HCT116 (cell line): Measurements from ENCODE around the gene IRX2. TPM values are rescaled to one million over a fixed set of nuclear protein-coding genes. Genes with fewer than 3 reads are reported as not detected.

Experiments
- ATAC-seq: fragments of 200-7000 bp; cut with Tn5 transposase; 2 replicates; pipeline ENCODE4 v1.9.1; 2020; ENCODE audit warnings: mild to moderate bottlenecking, moderate library complexity
- BruUV-seq: library from RNA; stranded (reverse); fragments of 400-500 nt; replicated peaks from 2 replicates; lab custom pipeline; 2021; lab: Mats Ljungman, UMichigan
- CTCF ChIA-PET: fragments of 300-600 bp; sonication (Branson Sonifier 250); formaldehyde crosslinking; loops from one replicate; lab custom pipeline; 2021; ENCODE audit warnings: antibody characterized with exemption; lab: Charles Lee
- POLR2A ChIA-PET: fragments of 300-600, 350-600 bp; sonication (Branson Sonifier 250); formaldehyde crosslinking; loops from one replicate; lab custom pipeline; 2021; ENCODE audit warnings: antibody characterized with exemption; lab: Charles Lee
- RAD21 ChIA-PET, 2 experiments: fragments of 300-600 bp; sonication (Branson Sonifier 250); formaldehyde crosslinking; loops; one replicate each; lab custom pipeline; 2023; ENCODE audit warnings: low total read pairs in 2 of 2; ENCODE audit not compliant: uncharacterized antibody in 2 of 2, unreplicated experiment in 2 of 2, low non-redundant PET in 1 of 2; lab: Charles Lee
- DNase-seq: peaks from one replicate; pipeline ENCODE4 v3.0.0-alpha.2; 2010; ENCODE audit warnings: low read depth, low spot score
- H2AFZ ChIP-seq: fragments of 200-600 bp; shearing (Covaris generic), sonication (generic); 2 replicates; pipeline ENCODE4 v1.6.1; 2017; ENCODE audit warnings: low read depth, mixed run types, mixed read lengths, antibody characterized with exemption, low read length; ENCODE audit not compliant: poor library complexity, severe bottlenecking
- H3K27ac ChIP-seq: 2 replicates; pipeline ENCODE4 v1.5.1; 2012; ENCODE audit warnings: low read depth, low read length
- H3K27me3 ChIP-seq: fragments of 200-600 bp; sonication (generic); 2 replicates; pipeline ENCODE4 v1.6.1; 2016; ENCODE audit warnings: mixed run types, low read length, mixed read lengths; ENCODE audit not compliant: insufficient read depth
- H3K36me3 ChIP-seq, 2 experiments: fragments of 200-500 bp in 1 of 2; fragments of 200-600 bp in 1 of 2; sonication (Bioruptor generic) in 1 of 2; sonication (generic) in 1 of 2; 2 replicates each; pipeline versions ENCODE4 v1.5.1 to v1.6.1; 2014 to 2016; ENCODE audit warnings: low read length in 2 of 2, inconsistent platforms in 1 of 2, mixed read lengths in 1 of 2, mixed run types in 1 of 2; ENCODE audit not compliant: insufficient read depth in 2 of 2, control insufficient read depth in 1 of 2
- H3K4me1 ChIP-seq, 2 experiments: fragments of 200-600 bp in 1 of 2; sonication (generic) in 1 of 2; 2 replicates each; pipeline versions ENCODE4 v1.5.1 to v1.6.1; 2012 to 2017; ENCODE audit warnings: low read length in 2 of 2, inconsistent platforms in 1 of 2, mild to moderate bottlenecking in 1 of 2, mixed read lengths in 1 of 2, mixed run types in 1 of 2, moderate library complexity in 1 of 2; ENCODE audit not compliant: insufficient read depth in 2 of 2, control insufficient read depth in 1 of 2
- H3K4me2 ChIP-seq: fragments of 200-600 bp; sonication (generic); 2 replicates; pipeline ENCODE4 v1.6.1; 2017; ENCODE audit warnings: mixed run types, low read length, mixed read lengths
- H3K4me3 ChIP-seq, 2 experiments: fragments of 200-600 bp in 1 of 2; sonication (generic) in 1 of 2; replicated peaks in 1 of 2; 2 replicates each; pipeline ENCODE4 v1.5.1; 2011 to 2016; ENCODE audit warnings: low read length in 2 of 2, control low read depth in 1 of 2, low read depth in 1 of 2, mild to moderate bottlenecking in 1 of 2, mixed read lengths in 1 of 2, mixed run types in 1 of 2
- H3K79me2 ChIP-seq: fragments of 200-600 bp; sonication (generic); 2 replicates; pipeline ENCODE4 v1.6.1; 2017; ENCODE audit warnings: mild to moderate bottlenecking, mixed run types, low read length, moderate library complexity, mixed read lengths; ENCODE audit not compliant: insufficient read depth
- H3K9ac ChIP-seq: fragments of 200-600 bp; sonication (generic); 2 replicates; pipeline ENCODE4 v1.6.1; 2016; ENCODE audit warnings: low read length, mixed read lengths
- H3K9me2 ChIP-seq: fragments of 200-600 bp; sonication (generic), shearing (Covaris generic); 2 replicates; pipeline ENCODE4 v1.6.1; 2017; ENCODE audit warnings: mixed run types, mild to moderate bottlenecking, moderate library complexity; ENCODE audit not compliant: insufficient read depth
- H3K9me3 ChIP-seq, 2 experiments: fragments of 200-500 bp in 1 of 2; fragments of 200-600 bp in 1 of 2; sonication (Bioruptor generic) in 1 of 2; sonication (generic) in 1 of 2; 2 replicates each; pipeline ENCODE4 v1.6.1; 2014 to 2017; ENCODE audit warnings: low read length in 2 of 2, mixed read lengths in 2 of 2, inconsistent platforms in 1 of 2, low read depth in 1 of 2, mild to moderate bottlenecking in 1 of 2, mixed run types in 1 of 2, moderate library complexity in 1 of 2; ENCODE audit not compliant: control insufficient read depth in 1 of 2, insufficient read depth in 1 of 2
- H4K20me1 ChIP-seq: fragments of 200-600 bp; sonication (generic), shearing (Covaris generic); 2 replicates; pipeline ENCODE4 v1.6.1; 2017; ENCODE audit warnings: mixed run types, mild to moderate bottlenecking, moderate library complexity; ENCODE audit not compliant: insufficient read depth
- ATF3 ChIP-seq: IDR thresholded peaks from 2 replicates; pipeline ENCODE4 v1.6.1; 2012
- CBX3 ChIP-seq: IDR thresholded peaks from 2 replicates; pipeline ENCODE4 v1.6.1; 2012; ENCODE audit warnings: low read depth
- EGR1 ChIP-seq: IDR thresholded peaks from 2 replicates; pipeline ENCODE4 v1.6.1; 2012; ENCODE audit warnings: low read depth
- ELF1 ChIP-seq: IDR thresholded peaks from 2 replicates; pipeline ENCODE4 v1.6.1; 2012; ENCODE audit warnings: low read depth, borderline replicate concordance
- EZH2 ChIP-seq: fragments of 200-600 bp; sonication (generic); IDR thresholded peaks from 2 replicates; pipeline ENCODE4 v1.6.1; 2017; ENCODE audit warnings: antibody characterized with exemption, mixed run types
- POLR2AphosphoS5 ChIP-seq: IDR thresholded peaks from 2 replicates; pipeline ENCODE4 v1.6.1; 2011; ENCODE audit warnings: mild to moderate bottlenecking, low read depth, low read length, moderate library complexity
- RAD21 ChIP-seq: IDR thresholded peaks from 2 replicates; pipeline ENCODE4 v1.6.1; 2012; ENCODE audit warnings: low read depth, mild to moderate bottlenecking
- TCF7L2 ChIP-seq: IDR thresholded peaks from 2 replicates; pipeline ENCODE4 v1.7.0; 2011; ENCODE audit warnings: borderline replicate concordance, inconsistent platforms; ENCODE audit not compliant: insufficient read depth, insufficient read length; ENCODE audit errors: extremely low read depth
- intact Hi-C: fragments of 100-400 bp; cut with micrococcal nuclease; formaldehyde crosslinking; loops from 2 replicates; pipeline ENCODE4 v1.10.0; 2022
- total RNA-seq: library from RNA; stranded (reverse); gene quantifications from one replicate; pipeline ENCODE4 v1.2.1, GENCODE V29; 2021; ENCODE audit not compliant: unreplicated experiment
- TF ChIP-seq, protein P1 (sequence below): IDR thresholded peaks from 2 replicates; pipeline ENCODE4 v1.6.1; 2011; ENCODE audit warnings: mild to moderate bottlenecking, low read length, moderate library complexity; ENCODE audit not compliant: insufficient replicate concordance; ENCODE audit errors: extremely low read depth
- TF ChIP-seq, protein P2 (sequence below), 3 experiments: fragments of 200-600 bp in 1 of 3; sonication (generic) in 1 of 3; IDR thresholded peaks in 2 of 3; conservative IDR thresholded peaks in 1 of 3; 2 replicates each; pipeline ENCODE4 v1.5.1; 2012 to 2017; ENCODE audit warnings: low read depth in 2 of 3, low read length in 2 of 3, antibody characterized with exemption in 1 of 3, borderline replicate concordance in 1 of 3, control low read depth in 1 of 3, mild to moderate bottlenecking in 1 of 3, mixed read lengths in 1 of 3, mixed run types in 1 of 3, moderate library complexity in 1 of 3; ENCODE audit not compliant: insufficient read depth in 1 of 3

The IRX2 gene
- total RNA-seq, 1 experiment from 2014 or later: not detected

DNA sequence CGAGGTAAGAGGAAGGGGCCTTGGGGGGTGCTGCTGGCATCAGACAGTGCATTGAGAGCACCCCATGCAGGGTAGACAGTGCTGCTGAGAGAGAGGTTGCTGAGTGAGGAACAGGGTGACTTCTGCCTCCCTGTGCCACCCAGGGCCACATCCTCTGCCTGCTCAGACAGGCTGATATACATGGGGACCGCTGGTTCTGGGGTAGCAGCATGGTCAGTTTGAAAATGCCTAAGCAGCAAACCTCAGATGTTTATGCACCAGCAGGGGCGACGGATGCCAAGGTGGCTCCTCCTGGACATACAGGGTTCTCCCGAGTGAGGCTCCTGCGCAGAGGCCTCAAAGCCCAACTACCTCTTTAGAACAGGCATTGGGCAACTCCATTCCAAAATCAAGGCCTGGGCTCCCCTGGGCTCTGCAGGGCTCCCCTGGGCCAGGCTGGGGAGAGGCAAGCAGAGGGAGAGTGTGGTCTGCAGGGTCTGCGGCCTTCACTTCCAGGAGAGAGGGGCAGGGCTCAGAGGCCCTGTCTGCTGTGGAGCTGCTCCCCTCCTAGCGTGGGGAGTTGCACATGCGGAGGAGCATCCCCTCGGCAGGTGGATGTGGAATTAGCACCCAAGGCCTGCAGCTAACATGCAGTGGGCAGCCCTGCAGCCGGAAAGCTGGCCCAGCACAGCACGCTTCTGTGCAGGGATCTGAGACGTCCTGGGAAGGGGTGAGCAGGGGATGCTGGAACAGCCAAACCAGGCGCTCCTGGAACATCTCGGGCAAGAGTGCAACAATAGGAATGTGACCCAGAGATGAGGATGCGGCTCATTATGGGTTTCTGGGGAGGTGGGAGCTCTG is 46.5 kb downstream of the IRX2 start:
- ChIA-PET POLR2A (no interaction called here), RAD21 (no interaction called here), CTCF (no interaction called here)
- Histone ChIP-seq H3K27me3 (no peaks in the 10 kb centered on the region), H2AFZ (no peak overlapping the region), H3K9ac (no peak overlapping the region), H3K36me3 (no peaks in the 10 kb centered on the region), H4K20me1 (no peaks in the 10 kb centered on the region), H3K79me2 (no peaks in the 10 kb centered on the region), H3K9me3 (peaks cover 0 to 14% of the 10 kb centered on the region in 2 experiments; a peak in 2 of 4 replicates), H3K4me1 (no peaks in the 10 kb centered on the region), H3K4me2 (no peak overlapping the region), H3K9me2 (no peaks in the 10 kb centered on the region), H3K27ac (no peak overlapping the region), H3K4me3 (no peak overlapping the region)
- TF ChIP-seq ELF1 (no peak), POLR2AphosphoS5 (no peak), ATF3 (no peak), EGR1 (no peak), RAD21 (no peak), EZH2 (no peak), CBX3 (no peak), TCF7L2 (no peak)
- TF ChIP-seq, protein P1, sequence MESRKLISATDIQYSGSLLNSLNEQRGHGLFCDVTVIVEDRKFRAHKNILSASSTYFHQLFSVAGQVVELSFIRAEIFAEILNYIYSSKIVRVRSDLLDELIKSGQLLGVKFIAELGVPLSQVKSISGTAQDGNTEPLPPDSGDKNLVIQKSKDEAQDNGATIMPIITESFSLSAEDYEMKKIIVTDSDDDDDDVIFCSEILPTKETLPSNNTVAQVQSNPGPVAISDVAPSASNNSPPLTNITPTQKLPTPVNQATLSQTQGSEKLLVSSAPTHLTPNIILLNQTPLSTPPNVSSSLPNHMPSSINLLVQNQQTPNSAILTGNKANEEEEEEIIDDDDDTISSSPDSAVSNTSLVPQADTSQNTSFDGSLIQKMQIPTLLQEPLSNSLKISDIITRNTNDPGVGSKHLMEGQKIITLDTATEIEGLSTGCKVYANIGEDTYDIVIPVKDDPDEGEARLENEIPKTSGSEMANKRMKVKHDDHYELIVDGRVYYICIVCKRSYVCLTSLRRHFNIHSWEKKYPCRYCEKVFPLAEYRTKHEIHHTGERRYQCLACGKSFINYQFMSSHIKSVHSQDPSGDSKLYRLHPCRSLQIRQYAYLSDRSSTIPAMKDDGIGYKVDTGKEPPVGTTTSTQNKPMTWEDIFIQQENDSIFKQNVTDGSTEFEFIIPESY: no peak
- TF ChIP-seq, protein P2, sequence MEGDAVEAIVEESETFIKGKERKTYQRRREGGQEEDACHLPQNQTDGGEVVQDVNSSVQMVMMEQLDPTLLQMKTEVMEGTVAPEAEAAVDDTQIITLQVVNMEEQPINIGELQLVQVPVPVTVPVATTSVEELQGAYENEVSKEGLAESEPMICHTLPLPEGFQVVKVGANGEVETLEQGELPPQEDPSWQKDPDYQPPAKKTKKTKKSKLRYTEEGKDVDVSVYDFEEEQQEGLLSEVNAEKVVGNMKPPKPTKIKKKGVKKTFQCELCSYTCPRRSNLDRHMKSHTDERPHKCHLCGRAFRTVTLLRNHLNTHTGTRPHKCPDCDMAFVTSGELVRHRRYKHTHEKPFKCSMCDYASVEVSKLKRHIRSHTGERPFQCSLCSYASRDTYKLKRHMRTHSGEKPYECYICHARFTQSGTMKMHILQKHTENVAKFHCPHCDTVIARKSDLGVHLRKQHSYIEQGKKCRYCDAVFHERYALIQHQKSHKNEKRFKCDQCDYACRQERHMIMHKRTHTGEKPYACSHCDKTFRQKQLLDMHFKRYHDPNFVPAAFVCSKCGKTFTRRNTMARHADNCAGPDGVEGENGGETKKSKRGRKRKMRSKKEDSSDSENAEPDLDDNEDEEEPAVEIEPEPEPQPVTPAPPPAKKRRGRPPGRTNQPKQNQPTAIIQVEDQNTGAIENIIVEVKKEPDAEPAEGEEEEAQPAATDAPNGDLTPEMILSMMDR (IDR thresholded peaks at IDR 0.05 in 2 of 3, conservative IDR thresholded peaks at IDR 0.05 in 1 of 3; ENCODE audit: borderline replicate concordance in 1 of 3, insufficient read depth in 1 of 3, low read depth in 2 of 3, low read length in 2 of 3): no peak
- intact Hi-C loops: no loop called here
- no TSS peak for BruUV-seq
- DNase-seq (no peak), ATAC-seq (no peak)
